K562 (cell line): ENCODE measurements around the gene DPEP2NB.

Experiments used
- CHCHD3 ChIP-seq: fragments of 250-450 bp; sonication (Bioruptor Pico); IDR thresholded peaks from 2 replicates; pipeline ENCODE4 v2.1.2; 2022; ENCODE audit warnings: mild to moderate bottlenecking
- ELF4 ChIP-seq: fragments of 450-650 bp; formaldehyde crosslinking; IDR thresholded peaks from 2 replicates; pipeline ENCODE4 v1.4.0; 2022; ENCODE audit warnings: missing genetic modification characterization
- ZBTB17 ChIP-seq: fragments of 450-650 bp; formaldehyde crosslinking; IDR thresholded peaks from 2 replicates; pipeline ENCODE4 v1.4.0; 2020; ENCODE audit warnings: mild to moderate bottlenecking
- TF ChIP-seq, protein P1 (sequence below), 3 experiments: IDR thresholded peaks in 2 of 3; conservative IDR thresholded peaks in 1 of 3; 2 replicates each; pipeline ENCODE4 v1.5.1; 2011 to 2012; ENCODE audit warnings: low read length in 3 of 3, mild to moderate bottlenecking in 3 of 3, control low read depth in 2 of 3, improper control_type of control experiment in 1 of 3, inconsistent platforms in 1 of 3, low read depth in 1 of 3, mixed read lengths in 1 of 3, moderate library complexity in 1 of 3; ENCODE audit not compliant: insufficient read depth in 2 of 3

DNA sequence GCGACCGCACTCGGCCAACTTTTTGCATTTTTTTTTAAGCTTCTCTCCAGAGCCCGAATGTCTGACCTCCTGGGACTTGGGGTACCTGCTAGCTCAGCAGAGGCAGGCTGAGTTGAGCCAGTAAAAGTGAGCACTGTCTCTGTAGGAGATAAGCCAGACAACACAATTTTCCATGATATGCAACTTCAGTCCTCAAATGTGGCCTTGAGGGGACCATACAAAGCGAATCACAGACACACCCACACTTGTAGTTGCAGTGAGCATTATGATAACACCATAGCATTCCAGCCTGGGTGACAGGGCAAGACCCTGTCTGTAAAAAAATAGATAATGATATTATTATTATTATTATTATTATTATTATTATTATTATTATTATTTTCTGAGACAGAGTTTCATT, 19.0 kb downstream of the DPEP2NB start:
- TF ChIP-seq, protein P1, sequence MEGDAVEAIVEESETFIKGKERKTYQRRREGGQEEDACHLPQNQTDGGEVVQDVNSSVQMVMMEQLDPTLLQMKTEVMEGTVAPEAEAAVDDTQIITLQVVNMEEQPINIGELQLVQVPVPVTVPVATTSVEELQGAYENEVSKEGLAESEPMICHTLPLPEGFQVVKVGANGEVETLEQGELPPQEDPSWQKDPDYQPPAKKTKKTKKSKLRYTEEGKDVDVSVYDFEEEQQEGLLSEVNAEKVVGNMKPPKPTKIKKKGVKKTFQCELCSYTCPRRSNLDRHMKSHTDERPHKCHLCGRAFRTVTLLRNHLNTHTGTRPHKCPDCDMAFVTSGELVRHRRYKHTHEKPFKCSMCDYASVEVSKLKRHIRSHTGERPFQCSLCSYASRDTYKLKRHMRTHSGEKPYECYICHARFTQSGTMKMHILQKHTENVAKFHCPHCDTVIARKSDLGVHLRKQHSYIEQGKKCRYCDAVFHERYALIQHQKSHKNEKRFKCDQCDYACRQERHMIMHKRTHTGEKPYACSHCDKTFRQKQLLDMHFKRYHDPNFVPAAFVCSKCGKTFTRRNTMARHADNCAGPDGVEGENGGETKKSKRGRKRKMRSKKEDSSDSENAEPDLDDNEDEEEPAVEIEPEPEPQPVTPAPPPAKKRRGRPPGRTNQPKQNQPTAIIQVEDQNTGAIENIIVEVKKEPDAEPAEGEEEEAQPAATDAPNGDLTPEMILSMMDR (IDR thresholded peaks at IDR 0.05 in 2 of 3, conservative IDR thresholded peaks at IDR 0.05 in 1 of 3; ENCODE audit: insufficient read depth in 2 of 3, low read depth in 1 of 3, low read length in 3 of 3), result no peak
- TF ChIP-seq CHCHD3 (CRISPR knock-in tag), result no peak
- no peak for TF ChIP-seq ELF4 (CRISPR knock-in tag)
- TF ChIP-seq ZBTB17, result no peak
